Esophagus squamous epithelium (tissue), 5 donors: ENCODE data around the gene LSM8. TPM values are rescaled to one million over a fixed set of nuclear protein-coding genes. Genes with fewer than 3 reads are reported as not detected.

Experiments
- DNase-seq: peaks from one replicate; lab custom pipeline; 2025; lab: John Stamatoyannopoulos, UW
- H3K27ac ChIP-seq, 4 donors: fragments of 200-600 bp; sonication (generic); one replicate each; pipeline ENCODE4 v1.5.1; 2016 to 2019; ENCODE audit warnings: mild to moderate bottlenecking in 1 of 4
- H3K27me3 ChIP-seq, 4 donors: fragments of 200-600 bp; sonication (generic); 1 replicate in 3 of 4; 2 replicates in 1 of 4; pipeline versions ENCODE4 v1.5.1 to v1.6.0; 2017 to 2021; ENCODE audit warnings: antibody characterized with exemption in 1 of 4
- H3K36me3 ChIP-seq, 3 donors: fragments of 200-600 bp; sonication (generic); one replicate each; pipeline ENCODE4 v1.5.1; 2016 to 2019
- H3K4me1 ChIP-seq, 3 donors: fragments of 200-600 bp; sonication (generic); one replicate each; pipeline ENCODE4 v1.5.1; 2017 to 2019
- H3K4me3 ChIP-seq, 4 donors: fragments of 200-600 bp; sonication (generic); 1 replicate in 3 of 4; 2 replicates in 1 of 4; pipeline ENCODE4 v1.5.1; 2016 to 2019; ENCODE audit warnings: mild to moderate bottlenecking in 2 of 4, moderate library complexity in 1 of 4
- H3K9me3 ChIP-seq, 3 donors: fragments of 200-600 bp; sonication (generic); one replicate each; pipeline ENCODE4 v1.5.1; 2016 to 2019
- POLR2A ChIP-seq, 4 donors: fragments of 450-650 bp; IDR thresholded peaks; one replicate each; pipeline ENCODE4 v1.6.1; 2017; ENCODE audit warnings: antibody characterized with exemption in 4 of 4, mild to moderate bottlenecking in 4 of 4, moderate library complexity in 3 of 4
- WGBS, 2 donors: methylation state at CpG; one replicate each; pipeline ENCODE4 v1.1.5; 2018; 5-methylcytosine and 5-hydroxymethylcytosine counted together
- intact Hi-C: fragments of 100-400 bp; cut with DNase I; formaldehyde crosslinking; loops from one replicate; pipeline ENCODE4 v1.15.0; 2022
- total RNA-seq, 4 donors: library from RNA; depleted of rRNA; stranded (reverse); fragments of >200 nt; gene quantifications; one replicate each; pipeline ENCODE4 v1.1.0, GENCODE V29; 2016
- TF ChIP-seq, protein P1 (sequence below), 6 experiments: fragments of 450-650 bp in 4 of 6; fragments of 200-600 bp in 2 of 6; sonication (generic) in 2 of 6; IDR thresholded peaks; one replicate each; pipeline ENCODE4 v1.5.1; 2016 to 2019; ENCODE audit warnings: antibody characterized with exemption in 6 of 6, mild to moderate bottlenecking in 4 of 6, moderate library complexity in 4 of 6
- donor health status: DM: yes; HTN: yes; CAD: no.

Gene LSM8
- total RNA-seq, 4 donors from 2014 or later: 14.5 to 64.0 (median 35.6) TPM

- Histone ChIP-seq H3K27me3 (no peaks in the 10 kb centered on the region), H3K9me3 (no peaks in the 10 kb centered on the region), H3K4me1 (peaks cover 0 to 10% (median 0%) of the 10 kb centered on the region in 3 donors), H3K36me3 (no peaks in the 10 kb centered on the region), H3K4me3 (no peak overlapping the region), H3K27ac (no peak overlapping the region)
- DNase-seq: no peak
- TF ChIP-seq, protein P1, sequence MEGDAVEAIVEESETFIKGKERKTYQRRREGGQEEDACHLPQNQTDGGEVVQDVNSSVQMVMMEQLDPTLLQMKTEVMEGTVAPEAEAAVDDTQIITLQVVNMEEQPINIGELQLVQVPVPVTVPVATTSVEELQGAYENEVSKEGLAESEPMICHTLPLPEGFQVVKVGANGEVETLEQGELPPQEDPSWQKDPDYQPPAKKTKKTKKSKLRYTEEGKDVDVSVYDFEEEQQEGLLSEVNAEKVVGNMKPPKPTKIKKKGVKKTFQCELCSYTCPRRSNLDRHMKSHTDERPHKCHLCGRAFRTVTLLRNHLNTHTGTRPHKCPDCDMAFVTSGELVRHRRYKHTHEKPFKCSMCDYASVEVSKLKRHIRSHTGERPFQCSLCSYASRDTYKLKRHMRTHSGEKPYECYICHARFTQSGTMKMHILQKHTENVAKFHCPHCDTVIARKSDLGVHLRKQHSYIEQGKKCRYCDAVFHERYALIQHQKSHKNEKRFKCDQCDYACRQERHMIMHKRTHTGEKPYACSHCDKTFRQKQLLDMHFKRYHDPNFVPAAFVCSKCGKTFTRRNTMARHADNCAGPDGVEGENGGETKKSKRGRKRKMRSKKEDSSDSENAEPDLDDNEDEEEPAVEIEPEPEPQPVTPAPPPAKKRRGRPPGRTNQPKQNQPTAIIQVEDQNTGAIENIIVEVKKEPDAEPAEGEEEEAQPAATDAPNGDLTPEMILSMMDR (IDR thresholded peaks at IDR 0.05): no peak
- no peak for TF ChIP-seq POLR2A (IDR thresholded peaks at IDR 0.05)
- WGBS, 2 donors: 84 to 92% methylated on average over 3 of the region's 3 CpGs
- intact Hi-C loops: no loop called here
Measured at GRCh38 chr7:118219157-118219512, 35.2 kb downstream of the LSM8 start.

GRCh38 chr7:118220583-118220982, 36.6 kb downstream of the LSM8 start:
- Histone ChIP-seq H3K4me1 (no peaks in the 10 kb centered on the region), H3K27ac (no peak overlapping the region), H3K36me3 (no peaks in the 10 kb centered on the region), H3K9me3 (no peaks in the 10 kb centered on the region), H3K4me3 (no peak overlapping the region), H3K27me3 (no peaks in the 10 kb centered on the region)
- no peak for DNase-seq
- WGBS, 2 donors: 30 to 39% methylated on average over 3 of the region's 3 CpGs
- intact Hi-C loops: no loop called here
- TF ChIP-seq, protein P1 (IDR thresholded peaks at IDR 0.05): no peak
- TF ChIP-seq POLR2A (IDR thresholded peaks at IDR 0.05): no peak

DNA sequence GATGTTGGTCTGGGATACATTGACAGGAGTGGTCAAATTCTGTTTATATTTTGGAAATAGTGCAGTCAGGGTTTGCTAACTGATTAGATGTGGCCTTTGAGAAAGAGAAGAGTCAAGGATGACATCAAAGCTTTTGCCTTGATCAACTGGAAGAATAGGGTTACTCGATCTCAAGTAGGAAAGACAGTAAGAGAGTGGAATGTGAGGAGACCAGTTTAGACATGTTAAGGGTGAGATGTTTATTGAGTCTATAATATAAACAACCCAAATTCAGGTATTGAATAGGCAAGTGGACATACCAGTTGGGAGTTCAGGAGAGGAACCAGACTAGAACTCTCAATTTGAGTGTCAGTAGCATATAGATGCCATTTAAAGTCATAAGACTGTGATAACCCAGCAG, 38.6 kb downstream of the LSM8 start:
- Histone ChIP-seq H3K4me3 (no peak overlapping the region), H3K9me3 (no peaks in the 10 kb centered on the region), H3K27ac (no peak overlapping the region), H3K27me3 (no peaks in the 10 kb centered on the region), H3K36me3 (no peaks in the 10 kb centered on the region), H3K4me1 (no peaks in the 10 kb centered on the region)
- intact Hi-C loops: no loop called here
- TF ChIP-seq, protein P1 (IDR thresholded peaks at IDR 0.05): no peak
- TF ChIP-seq POLR2A (IDR thresholded peaks at IDR 0.05): no peak
- DNase-seq: no peak
- 30 to 61% methylated on average over 1 of the region's 1 CpG for WGBS, 2 donors

- Histone ChIP-seq H3K27ac (no peak within 1 kb of the TSS), H3K4me3 (no peak within 1 kb of the TSS), H3K36me3 (no peaks in the 10 kb centered on the region), H3K9me3 (no peaks in the 10 kb centered on the region), H3K4me1 (no peaks in the 10 kb centered on the region), H3K27me3 (no peaks in the 10 kb centered on the region)
- intact Hi-C loops: no loop called here
- TF ChIP-seq, protein P1 (IDR thresholded peaks at IDR 0.05): no peak
- no peak for TF ChIP-seq POLR2A (IDR thresholded peaks at IDR 0.05)
- no peak for DNase-seq
- 89 to 91% methylated on average over 12 to 18 of the region's 18 CpGs for WGBS, 2 donors
Measured at GRCh38 chr7:118224521-118224920, 40.6 kb downstream of the LSM8 start, which contains the start of gene ANKRD7. Gene ANKRD7, plus strand, starts transcription at chr7:118224704. Its CDS starts 127 bp downstream, at chr7:118224831.

DNA sequence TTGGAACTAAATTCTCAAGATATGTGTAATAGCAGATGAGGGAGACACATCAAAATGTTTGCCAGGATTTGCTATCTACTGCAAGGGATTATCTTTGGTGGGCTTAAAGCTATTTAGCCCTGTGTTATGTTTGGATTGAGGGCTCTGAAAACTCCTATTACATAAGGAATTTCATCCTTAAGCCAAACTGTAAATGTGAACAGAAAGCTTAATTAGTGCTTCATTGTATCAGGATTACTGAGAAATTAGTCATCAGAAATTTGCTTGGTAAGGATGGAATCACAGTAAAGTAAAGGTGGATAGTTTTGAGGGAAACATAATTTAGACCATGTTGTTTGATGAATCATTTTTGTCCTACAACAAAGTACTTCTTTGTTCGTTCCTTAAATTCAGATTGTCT, 48.9 kb downstream of the LSM8 start:
- H3K4me1 ChIP-seq: no peaks in the 10 kb centered on the region
- H3K4me3 ChIP-seq: no peak overlapping the region
- WGBS, 2 donors: 38 to 61% methylated on average over 1 of the region's 1 CpG
- no peak for DNase-seq
- intact Hi-C loops: no loop called here
- no peak overlapping the region for H3K27ac ChIP-seq
- H3K9me3 ChIP-seq: no peaks in the 10 kb centered on the region
- H3K36me3 ChIP-seq: no peaks in the 10 kb centered on the region
- no peaks in the 10 kb centered on the region for H3K27me3 ChIP-seq
- TF ChIP-seq POLR2A (IDR thresholded peaks at IDR 0.05): no peak
- TF ChIP-seq, protein P1 (IDR thresholded peaks at IDR 0.05): no peak
